SW 1271 (cell line): ENCODE data around the gene FIBIN.

ENCODE experiments used
- DNase-seq, 2 experiments: peaks; one replicate each; lab custom pipeline; 2025; lab: John Stamatoyannopoulos, UW

Gene FIBIN

GRCh38 chr11:27022659-27023251 lies 28.8 kb downstream of the FIBIN start:
- DNase-seq = no peak

GRCh38 chr11:27024865-27025264 lies 31.0 kb downstream of the FIBIN start:
- no peak for DNase-seq

DNA sequence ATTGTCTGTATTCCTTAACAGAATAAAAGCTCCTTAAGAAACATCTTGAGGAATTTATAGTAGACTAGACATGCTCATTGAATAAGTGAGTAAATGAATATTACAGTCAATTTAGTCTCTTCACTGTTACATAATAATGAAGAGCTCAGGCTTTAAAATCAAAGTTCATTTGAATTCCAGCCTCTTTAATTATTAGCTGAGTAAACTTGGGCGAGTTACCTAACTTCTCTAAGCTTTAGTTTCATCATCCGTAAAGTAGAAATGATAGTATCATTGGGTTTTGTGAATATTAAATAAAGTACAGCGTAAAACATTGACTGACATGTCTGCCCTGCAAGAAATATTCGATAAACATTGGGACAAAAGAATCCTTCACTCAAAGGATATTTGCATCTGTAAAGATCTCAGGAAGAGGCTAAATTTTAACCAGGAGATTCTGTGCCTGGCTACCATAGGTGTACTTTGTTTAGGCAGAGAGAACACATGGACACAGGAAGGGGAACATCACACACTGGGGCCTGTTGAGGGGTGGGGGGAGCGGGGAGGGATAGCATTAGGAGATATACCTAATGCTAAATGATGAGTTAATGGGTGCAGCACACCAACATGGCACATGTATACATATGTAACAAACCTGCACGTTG lies 31.5 kb downstream of the FIBIN start:
- DNase-seq = no peak

DNA sequence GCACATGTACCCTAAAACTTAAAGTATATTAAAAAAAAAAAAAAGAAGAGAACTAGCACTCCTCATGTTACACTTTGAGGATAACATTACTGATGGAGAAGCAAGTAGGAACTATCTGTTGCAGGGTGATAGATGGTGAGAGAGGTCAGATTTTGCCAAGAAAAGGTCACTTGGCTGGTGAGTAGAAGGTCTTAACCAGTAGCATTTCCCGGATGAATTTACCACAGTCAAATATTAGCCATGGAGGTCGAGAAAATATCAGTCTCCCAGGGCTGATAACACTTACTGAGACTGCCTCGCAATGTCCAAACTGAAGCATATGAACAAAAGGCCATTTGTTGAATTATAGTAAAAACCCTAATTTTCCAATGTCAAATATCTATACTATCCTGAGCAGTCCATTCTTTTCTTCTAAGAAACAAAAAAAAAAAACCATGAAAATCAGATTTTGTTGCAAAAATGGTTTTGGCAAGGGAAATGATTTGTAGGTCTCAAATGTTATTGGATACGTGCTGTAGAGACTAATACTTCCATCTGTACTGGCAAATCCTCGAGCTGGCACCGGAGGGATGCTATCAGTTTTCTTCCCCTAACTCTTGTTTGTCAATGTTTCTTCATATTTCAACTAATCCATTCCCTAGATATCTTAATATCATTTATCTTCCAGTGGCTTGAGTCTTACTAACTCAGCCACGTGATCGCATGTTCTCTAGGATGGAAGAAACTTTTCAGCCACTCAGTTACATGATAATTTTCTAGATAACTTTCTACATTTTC lies 32.2 kb downstream of the FIBIN start:
- DNase-seq = no peak

- no peak for DNase-seq
These were observed 34.7 kb downstream of the FIBIN start for GRCh38 chr11:27028561-27028965.

DNA sequence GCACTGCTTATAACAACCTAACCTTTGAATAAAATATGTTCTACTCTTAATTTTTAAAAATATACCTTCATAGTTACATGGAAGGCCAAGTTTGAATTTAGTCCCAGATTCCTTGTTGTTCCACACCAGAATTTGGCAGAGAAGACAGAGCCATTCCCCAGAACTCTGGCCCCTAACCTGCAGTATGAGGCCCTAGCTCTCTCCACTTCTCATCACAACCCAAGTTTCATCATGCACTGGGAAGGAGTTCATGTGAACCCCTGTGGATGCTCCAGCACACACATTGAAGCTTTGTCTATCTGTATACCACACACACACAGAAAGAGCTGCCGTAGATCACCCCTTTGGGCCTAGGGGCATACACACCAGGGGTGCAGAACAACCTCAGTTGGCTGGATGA lies 36.1 kb downstream of the FIBIN start:
- no peak for DNase-seq

GRCh38 chr11:27031754-27032153 lies 37.8 kb downstream of the FIBIN start:
- DNase-seq = no peak

DNA sequence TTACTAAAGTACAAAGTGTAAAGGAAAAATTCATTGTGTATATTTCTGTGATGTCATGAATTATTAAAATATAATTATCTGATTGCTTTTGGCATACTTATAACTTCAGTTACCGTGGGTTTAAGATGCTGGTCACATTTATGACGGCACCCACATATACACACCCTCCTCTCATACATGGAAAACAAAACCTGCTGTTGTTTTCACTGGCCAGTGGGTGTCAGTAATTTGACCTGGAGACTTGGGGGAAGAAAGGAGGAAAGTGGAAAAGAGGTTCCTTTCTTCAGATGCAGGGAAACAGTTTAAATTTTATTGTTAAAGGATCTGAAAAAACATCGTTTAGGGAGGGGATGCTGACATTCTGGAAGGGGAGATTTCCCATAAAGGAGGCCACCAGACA lies 46.0 kb downstream of the FIBIN start:
- DNase-seq = no peak

DNA sequence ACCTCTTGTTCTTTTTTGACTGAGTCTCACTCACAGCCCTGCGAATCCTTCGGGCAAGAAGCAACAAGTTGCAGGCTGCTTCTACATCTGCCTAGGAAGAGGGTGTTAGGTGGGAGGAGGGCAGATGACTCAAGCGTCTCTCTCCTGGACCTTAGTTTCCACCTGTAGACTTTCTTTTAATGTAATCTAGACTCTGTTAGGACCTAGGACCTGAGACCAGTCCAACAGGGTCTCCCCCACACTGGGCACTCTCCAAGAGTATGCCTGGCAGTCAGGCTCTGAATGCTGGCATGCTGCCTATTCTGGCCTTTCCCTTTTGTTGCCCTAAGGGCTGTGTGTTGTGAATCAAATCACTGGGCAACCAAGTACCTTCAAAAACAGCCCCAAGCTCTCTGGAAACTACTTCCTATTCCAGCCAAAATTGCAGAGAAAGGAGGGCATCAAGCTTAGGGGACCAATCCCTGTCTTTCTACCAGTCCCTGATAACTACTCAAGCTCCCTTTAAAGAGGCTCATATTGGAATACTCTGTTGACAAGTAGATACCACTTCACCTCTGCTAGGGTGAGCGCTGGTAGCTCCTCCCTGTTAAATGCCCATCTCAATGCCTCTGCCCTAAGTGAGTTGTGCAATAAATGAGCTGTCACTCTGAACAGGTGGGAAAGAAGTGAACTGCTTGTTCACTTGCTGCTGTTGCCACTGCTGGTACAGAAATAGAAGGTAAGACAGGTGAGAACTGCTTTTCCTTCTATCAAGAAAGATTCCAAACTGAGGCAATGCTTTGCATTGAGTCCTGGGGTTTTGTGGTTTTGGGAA lies 46.6 kb downstream of the FIBIN start, which contains the start of gene BBOX1:
Gene BBOX1, plus strand, starts transcription at position 514 of the 814 bp plus-strand sequence. CDS start 14,616 bp downstream, outside the sequence.
- DNase-seq = no peak

- DNase-seq = no peak
These were observed 47.4 kb downstream of the FIBIN start for GRCh38 chr11:27041141-27041899.
